Natural killer cell (primary cell): ENCODE results near the gene IPO4. TPM values are rescaled to one million over a fixed set of nuclear protein-coding genes. Genes with fewer than 3 reads are reported as not detected.

ENCODE experiments used
- ATAC-seq, 3 donors: fragments of 150-1000 bp in 2 of 3; fragments of 200-7000 bp in 1 of 3; cut with Tn5 transposase; 1 replicate in 1 of 3; 2 replicates in 2 of 3; pipeline ENCODE4 v1.10.0; 2021; ENCODE audit warnings: mild to moderate bottlenecking in 2 of 3, moderate library complexity in 2 of 3
- DNase-seq, 2 donors: peaks; one replicate each; pipeline versions ENCODE4 v3.0.0 to v3.0.0-alpha.2; 2013 to 2021; ENCODE audit warnings: mixed read lengths in 1 of 2
- H3K27ac ChIP-seq: one replicate; pipeline ENCODE4 v1.5.1; 2013; ENCODE audit warnings: mild to moderate bottlenecking, low read length
- H3K27me3 ChIP-seq: one replicate; pipeline ENCODE4 v1.6.1; 2013; ENCODE audit warnings: low read length; ENCODE audit not compliant: control insufficient read depth, insufficient read depth
- H3K36me3 ChIP-seq: one replicate; pipeline ENCODE4 v1.6.1; 2013; ENCODE audit warnings: low read length; ENCODE audit not compliant: control insufficient read depth, insufficient read depth
- H3K4me1 ChIP-seq: one replicate; pipeline ENCODE4 v1.6.1; 2013; ENCODE audit warnings: low read length; ENCODE audit not compliant: control insufficient read depth, insufficient read depth
- H3K4me3 ChIP-seq: one replicate; pipeline ENCODE4 v1.5.1; 2013; ENCODE audit warnings: low read length
- H3K9me3 ChIP-seq: one replicate; pipeline ENCODE4 v1.6.1; 2013; ENCODE audit warnings: low read length; ENCODE audit not compliant: control insufficient read depth, insufficient read depth
- H3K27ac Mint-ChIP-seq, 2 donors: one replicate each; pipeline ENCODE4 v1.8.0; 2022; ENCODE audit warnings: mild to moderate bottlenecking in 2 of 2, mixed read lengths in 2 of 2, moderate library complexity in 1 of 2
- H3K27me3 Mint-ChIP-seq, 2 donors: one replicate each; pipeline ENCODE4 v1.8.0; 2022; ENCODE audit warnings: low read depth in 2 of 2, mixed read lengths in 2 of 2
- H3K36me3 Mint-ChIP-seq: one replicate; pipeline ENCODE4 v1.8.0; 2022; ENCODE audit warnings: mixed read lengths
- H3K4me1 Mint-ChIP-seq, 2 donors: one replicate each; pipeline ENCODE4 v1.8.0; 2022; ENCODE audit warnings: mixed read lengths in 2 of 2
- H3K4me3 Mint-ChIP-seq: one replicate; pipeline ENCODE4 v1.8.0; 2022; ENCODE audit warnings: mild to moderate bottlenecking, moderate library complexity, mixed read lengths
- H3K9me3 Mint-ChIP-seq, 2 donors: one replicate each; pipeline ENCODE4 v1.8.0; 2022; ENCODE audit warnings: mixed read lengths in 2 of 2
- CTCF ChIP-seq: fragments of 200-600 bp; IDR thresholded peaks from one replicate; pipeline ENCODE4 v1.8.0; 2022; ENCODE audit warnings: antibody characterized with exemption
- WGBS: methylation state at CpG from one replicate; pipeline ENCODE4 v1.1.7; 2013; ENCODE audit warnings: missing lambda C conversion rate; ENCODE audit not compliant: insufficient coverage; 5-methylcytosine and 5-hydroxymethylcytosine counted together
- intact Hi-C: fragments of 100-400 bp; cut with micrococcal nuclease; formaldehyde crosslinking; loops from one replicate; pipeline ENCODE4 v1.14.2; 2022
- total RNA-seq, 4 donors: library from RNA; stranded (reverse); fragments of 120-200 nt in 1 of 4; gene quantifications; one replicate each; pipeline versions ENCODE4 v1.2.3 to v1.2.4, GENCODE V29; 2013 to 2022

Gene IPO4
- total RNA-seq, 3 donors from 2014 or later (not counting 1 experiment from before 2014, with no cell fraction given): 46.2 to 61.5 (median 51.9) TPM

DNA sequence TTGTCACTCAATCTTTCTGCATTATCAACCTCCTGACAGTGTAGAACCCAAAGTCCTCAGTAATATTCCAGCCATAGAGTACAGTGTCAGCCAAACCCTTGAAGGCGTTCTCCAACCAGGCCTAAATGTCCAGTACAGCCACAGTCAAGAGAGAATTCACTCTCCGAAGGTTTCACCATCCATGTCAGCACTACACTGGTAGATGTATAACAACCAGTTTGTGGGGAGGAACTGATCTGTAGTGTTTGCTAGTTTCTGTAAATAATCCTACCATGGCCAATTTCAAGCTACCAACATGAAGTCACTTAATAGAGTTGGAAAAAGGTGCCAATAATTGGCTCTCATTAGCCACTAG is 27.7 kb upstream of the IPO4 start:
- H3K4me1 Mint-ChIP-seq: peaks cover 45 to 49% of the 10 kb centered on the region in 2 donors
- Histone ChIP-seq H3K36me3 (peaks cover 5% of the 10 kb centered on the region), H3K9me3 (no peaks in the 10 kb centered on the region), H3K27ac (peak overlapping the region; percentile 19), H3K4me1 (peaks cover 30% of the 10 kb centered on the region), H3K4me3 (no peak overlapping the region), H3K27me3 (no peaks in the 10 kb centered on the region)
- peaks cover 6% of the 10 kb centered on the region for H3K36me3 Mint-ChIP-seq
- no peak for ATAC-seq
- TF ChIP-seq CTCF: no peak
- WGBS: 88% methylated on average over 2 of the region's 2 CpGs
- intact Hi-C loops: loop anchor here (1.0 to 5.0 kb wide), 6 partner anchors 16 to 214 kb away; partner anchors contain the start of genes GMPR2, LTB4R, LTB4R2 and NEDD8
- no peaks in the 10 kb centered on the region for H3K27me3 Mint-ChIP-seq
- peak overlapping the region; percentile 98 to 99 for H3K27ac Mint-ChIP-seq
- peak overlapping the region; percentile 90 for H3K4me3 Mint-ChIP-seq
- DNase-seq: no peak
- H3K9me3 Mint-ChIP-seq: no peaks in the 10 kb centered on the region

- H3K4me3 Mint-ChIP-seq: peak within 1 kb of the TSS; percentile 90
- peak within 1 kb of the TSS; percentile 98 to 99 for H3K27ac Mint-ChIP-seq
- DNase-seq (peak; percentile 81 to 96), ATAC-seq (peak; percentile 74 to 86 (median 74))
- peaks cover 9% of the 10 kb centered on the region for H3K36me3 ChIP-seq
- H3K4me1 Mint-ChIP-seq: peaks cover 48 to 50% of the 10 kb centered on the region in 2 donors
- 0% methylated on average over 38 of the region's 40 CpGs for WGBS
- H3K36me3 Mint-ChIP-seq: peaks cover 6% of the 10 kb centered on the region
- H3K9me3 Mint-ChIP-seq: no peaks in the 10 kb centered on the region
- intact Hi-C loops: loop anchor here (1.0 to 5.0 kb wide), 6 partner anchors 17 to 215 kb away; partner anchors contain the start of genes GMPR2, LTB4R, LTB4R2 and NEDD8
- H3K27ac ChIP-seq: peak within 1 kb of the TSS; percentile 82
- H3K4me3 ChIP-seq: peak within 1 kb of the TSS; percentile 63
- no peaks in the 10 kb centered on the region for H3K9me3 ChIP-seq
- no peaks in the 10 kb centered on the region for H3K27me3 Mint-ChIP-seq
- H3K27me3 ChIP-seq: no peaks in the 10 kb centered on the region
- TF ChIP-seq CTCF: peak; percentile 61
- peaks cover 30% of the 10 kb centered on the region for H3K4me1 ChIP-seq
Observed at GRCh38 chr14:24215495-24216344, 27.1 kb upstream of the IPO4 start, which contains the start of gene MDP1. Gene MDP1 (minus strand): TSS chr14:24216066. CDS start chr14:24215955, 111 bp downstream.

GRCh38 chr14:24213866-24214662 is 25.4 kb upstream of the IPO4 start:
- H3K36me3 ChIP-seq: peaks cover 24% of the 10 kb centered on the region
- H3K4me1 Mint-ChIP-seq: peaks cover 50 to 53% of the 10 kb centered on the region in 2 donors

More at GRCh38 chr14:24213866-24214662, 25.4 kb upstream of the IPO4 start:
- TF ChIP-seq CTCF: no peak
- Mint-ChIP-seq H3K36me3 (peaks cover 15% of the 10 kb centered on the region), H3K27ac (peak overlapping the region; percentile 98 to 99), H3K4me3 (peak overlapping the region; percentile 99), H3K27me3 (no peaks in the 10 kb centered on the region), H3K9me3 (no peaks in the 10 kb centered on the region)
- no peak for ATAC-seq
- Histone ChIP-seq H3K4me1 (peaks cover 30% of the 10 kb centered on the region), H3K27ac (peak overlapping the region; percentile 93), H3K9me3 (no peaks in the 10 kb centered on the region), H3K4me3 (no peak overlapping the region), H3K27me3 (no peaks in the 10 kb centered on the region)
- intact Hi-C loops: loop anchor here (1.0 to 2.0 kb wide), 4 partner anchors 19 to 100 kb away; partner anchors contain the start of genes DCAF11, IPO4, NRL and PSME2
- peak in 1 of 2 donors; percentile 7 for DNase-seq
- WGBS: 96% methylated on average over 7 of the region's 7 CpGs
